IMR-90 (cell line): Measurements from ENCODE around the gene C12orf56.
A peak's percentile ranks its signal among the peaks of the same experiment; 100 is the strongest.

Experiments used
- BHLHE40 ChIP-seq: fragments of 150-350 bp; IDR thresholded peaks from 2 replicates; pipeline ENCODE4 v1.6.1; 2016; ENCODE audit warnings: mild to moderate bottlenecking, low read depth, low read length
- CEBPB ChIP-seq: IDR thresholded peaks from 2 replicates; pipeline ENCODE4 v1.6.1; 2012; ENCODE audit warnings: low read depth, low read length, improper control_type of control experiment
- CHD1 ChIP-seq: IDR thresholded peaks from 2 replicates; pipeline ENCODE4 v1.6.1; 2012; ENCODE audit warnings: low read depth, low read length, improper control_type of control experiment
- CTCF ChIP-seq: conservative IDR thresholded peaks from 2 replicates; pipeline ENCODE4 v1.5.1; 2012; ENCODE audit warnings: mild to moderate bottlenecking, low read depth, low read length, improper control_type of control experiment
- ELK1 ChIP-seq: fragments of 150-350 bp; IDR thresholded peaks from 2 replicates; pipeline ENCODE4 v1.6.1; 2016; ENCODE audit warnings: low read depth, mild to moderate bottlenecking, low read length, moderate library complexity, borderline replicate concordance
- MAFK ChIP-seq: IDR thresholded peaks from 2 replicates; pipeline ENCODE4 v1.6.1; 2012; ENCODE audit warnings: low read depth, low read length, improper control_type of control experiment
- MAZ ChIP-seq: IDR thresholded peaks from 2 replicates; pipeline ENCODE4 v1.6.1; 2012; ENCODE audit warnings: low read depth, mild to moderate bottlenecking, low read length, improper control_type of control experiment, moderate library complexity, borderline replicate concordance
- MXI1 ChIP-seq: IDR thresholded peaks from 2 replicates; pipeline ENCODE4 v1.6.1; 2012; ENCODE audit warnings: low read depth, mild to moderate bottlenecking, low read length, moderate library complexity, borderline replicate concordance
- NFE2L2 ChIP-seq: fragments of 150-350 bp; IDR thresholded peaks from 2 replicates; pipeline ENCODE4 v1.6.1; 2016; ENCODE audit warnings: low read depth, mild to moderate bottlenecking, low read length
- POLR2A ChIP-seq: IDR thresholded peaks from 2 replicates; pipeline ENCODE4 v1.6.1; 2012; ENCODE audit warnings: mild to moderate bottlenecking, low read depth, low read length
- RCOR1 ChIP-seq: IDR thresholded peaks from 2 replicates; pipeline ENCODE4 v1.6.1; 2012; ENCODE audit warnings: mild to moderate bottlenecking, low read length, improper control_type of control experiment; ENCODE audit not compliant: insufficient replicate concordance
- RFX5 ChIP-seq: IDR thresholded peaks from 2 replicates; pipeline ENCODE4 v1.8.0; 2012; ENCODE audit warnings: low read depth, mild to moderate bottlenecking, low read length, moderate library complexity
- SMC3 ChIP-seq: fragments of 150-350 bp; IDR thresholded peaks from 2 replicates; pipeline ENCODE4 v1.6.1; 2016; ENCODE audit warnings: low read depth, mild to moderate bottlenecking, antibody characterized with exemption, low read length, moderate library complexity
- TF ChIP-seq, protein P1 (sequence below): fragments of 150-350 bp; IDR thresholded peaks from 2 replicates; pipeline ENCODE4 v1.6.1; 2017; ENCODE audit warnings: mild to moderate bottlenecking, antibody characterized with exemption, low read length, low read depth

DNA sequence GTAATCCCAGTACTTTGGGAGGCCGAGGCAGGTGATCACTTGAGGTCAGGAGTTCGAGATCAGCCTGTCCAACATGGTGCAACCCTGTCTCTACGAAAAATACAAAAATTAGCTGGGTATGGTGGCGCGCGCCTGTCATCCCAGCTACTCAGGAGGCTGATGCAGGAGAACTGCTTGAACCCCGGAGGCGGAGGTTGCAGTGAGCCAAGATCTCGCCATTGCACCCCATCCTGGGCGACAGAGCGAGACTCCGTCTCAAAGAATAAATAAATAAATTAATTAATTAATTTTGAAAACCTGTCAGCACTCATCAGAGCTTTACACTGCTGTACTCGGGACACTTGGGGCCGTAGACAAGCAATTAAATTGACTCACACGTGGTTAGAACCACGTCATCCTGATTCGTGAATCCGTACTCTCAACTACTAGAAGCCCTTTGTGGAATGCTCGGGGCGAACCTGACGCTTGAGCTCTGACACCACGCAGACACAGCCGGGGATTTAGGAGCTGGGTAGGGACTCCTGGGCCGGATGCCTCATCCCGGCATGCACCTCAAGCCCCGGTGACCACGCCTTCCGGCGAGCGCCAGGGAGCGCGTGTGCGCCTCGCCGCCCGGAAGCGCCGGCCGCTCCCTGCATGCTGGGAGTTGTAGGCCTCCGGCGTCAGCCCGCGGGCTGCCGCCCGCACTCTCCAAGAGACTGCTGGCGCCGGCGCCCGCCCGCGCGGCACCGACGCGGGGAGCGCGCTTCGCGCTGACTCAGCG is 13.3 kb upstream of the C12orf56 start, which contains the start of gene XPOT:
- TF ChIP-seq CTCF = no peak
- TF ChIP-seq POLR2A = 0 out of 2 replicates have a peak, but pooled peaks have one; percentile 13
- TF ChIP-seq, protein P1, sequence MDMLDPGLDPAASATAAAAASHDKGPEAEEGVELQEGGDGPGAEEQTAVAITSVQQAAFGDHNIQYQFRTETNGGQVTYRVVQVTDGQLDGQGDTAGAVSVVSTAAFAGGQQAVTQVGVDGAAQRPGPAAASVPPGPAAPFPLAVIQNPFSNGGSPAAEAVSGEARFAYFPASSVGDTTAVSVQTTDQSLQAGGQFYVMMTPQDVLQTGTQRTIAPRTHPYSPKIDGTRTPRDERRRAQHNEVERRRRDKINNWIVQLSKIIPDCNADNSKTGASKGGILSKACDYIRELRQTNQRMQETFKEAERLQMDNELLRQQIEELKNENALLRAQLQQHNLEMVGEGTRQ = peak; percentile 62
- TF ChIP-seq NFE2L2 = no peak
- TF ChIP-seq RFX5 = no peak
- TF ChIP-seq BHLHE40 = no peak
- TF ChIP-seq CEBPB = no peak
- no peak for TF ChIP-seq SMC3
- peak; percentile 55; the same call in 1 of the 2 replicates for TF ChIP-seq MAZ
- TF ChIP-seq CHD1 = no peak
- 0 out of 2 replicates have a peak, but pooled peaks have one; percentile 16 for TF ChIP-seq ELK1
- peak; percentile 71 for TF ChIP-seq MAFK
- peak; percentile 91 for TF ChIP-seq MXI1
- TF ChIP-seq RCOR1 = no peak
